Measurements from ENCODE around the gene TPK1.

- TF ChIP-seq GATA2 (IDR thresholded peaks at IDR 0.05; ENCODE audit: low read depth, low read length) (no peak), GATA3 (IDR thresholded peaks at IDR 0.05; ENCODE audit: low read depth, low read length) (no peak)
Observed at GRCh38 chr7:144408121-144408520, 427.7 kb downstream of the TPK1 start.
